Activated CD8-positive, alpha-beta T cell treated with anti-CD3 and anti-CD28 coated beads for 36 hours (primary cell): ENCODE measurements around the gene ZNF415. TPM values are rescaled to one million over a fixed set of nuclear protein-coding genes. Genes with fewer than 3 reads are reported as not detected.

Experiments
- ATAC-seq: fragments of 200-7000 bp; cut with Tn5 transposase; one replicate; pipeline ENCODE4 v1.10.0; 2021; ENCODE audit warnings: mild to moderate bottlenecking, moderate library complexity
- CTCF ChIA-PET: fragments of 350-600 bp; sonication (Branson Sonifier 250); formaldehyde crosslinking; loops from one replicate; lab custom pipeline; 2021; ENCODE audit warnings: antibody characterized with exemption; lab: Charles Lee
- POLR2A ChIA-PET: fragments of 350-600 bp; sonication (Branson Sonifier 250); formaldehyde crosslinking; loops from one replicate; lab custom pipeline; 2021; ENCODE audit warnings: antibody characterized with exemption; lab: Charles Lee
- DNase-seq: peaks from one replicate; pipeline ENCODE4 v3.0.0-alpha.2; 2020
- H3K27ac Mint-ChIP-seq: one replicate; pipeline ENCODE4 v1.8.0; 2021; ENCODE audit warnings: mild to moderate bottlenecking, mixed read lengths
- H3K27me3 Mint-ChIP-seq: one replicate; pipeline ENCODE4 v1.8.0; 2021; ENCODE audit warnings: mixed read lengths
- H3K36me3 Mint-ChIP-seq: one replicate; pipeline ENCODE4 v1.8.0; 2021; ENCODE audit warnings: low read depth, mixed read lengths
- H3K4me1 Mint-ChIP-seq: one replicate; pipeline ENCODE4 v1.8.0; 2021; ENCODE audit warnings: low read depth, mixed read lengths
- H3K4me3 Mint-ChIP-seq: one replicate; pipeline ENCODE4 v1.8.0; 2021; ENCODE audit warnings: mild to moderate bottlenecking, moderate library complexity, mixed read lengths
- H3K9me3 Mint-ChIP-seq: one replicate; pipeline ENCODE4 v1.8.0; 2021; ENCODE audit warnings: mixed read lengths
- intact Hi-C: fragments of 100-400 bp; cut with micrococcal nuclease; formaldehyde crosslinking; loops from one replicate; pipeline ENCODE4 v1.10.0; 2022
- total RNA-seq, 2 experiments: library from RNA; stranded (reverse); gene quantifications; one replicate each; pipeline ENCODE4 v1.2.3, GENCODE V29; 2021
- TF ChIP-seq, protein P1 (sequence below): fragments of 200-600 bp; IDR thresholded peaks from one replicate; pipeline ENCODE4 v1.8.0; 2022; ENCODE audit warnings: antibody characterized with exemption, mild to moderate bottlenecking

ZNF415 gene
- total RNA-seq, 2 experiments from 2014 or later = 3.1 to 3.7 TPM

DNA sequence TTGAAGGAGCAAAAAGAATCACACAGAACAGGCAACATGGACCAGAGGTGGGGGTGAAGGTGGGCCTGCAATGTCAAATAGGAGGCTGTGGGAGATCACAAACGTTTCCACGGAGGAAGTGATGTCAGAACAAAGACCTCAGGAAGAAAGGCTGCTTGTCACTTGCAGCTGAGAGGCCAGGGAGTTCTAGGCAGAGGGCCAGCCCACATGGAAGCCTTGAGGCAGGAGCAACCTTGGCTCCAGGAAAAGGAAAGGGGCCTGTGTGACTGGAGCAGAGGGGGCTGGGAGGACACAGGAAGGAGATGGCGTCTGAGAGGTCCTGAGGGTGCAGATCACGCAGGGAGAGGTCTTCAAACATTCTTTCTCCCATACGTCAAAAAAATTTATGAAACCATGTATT, 45.8 kb downstream of the ZNF415 start:
- peak overlapping the region; percentile 71 for H3K27ac Mint-ChIP-seq

DNA sequence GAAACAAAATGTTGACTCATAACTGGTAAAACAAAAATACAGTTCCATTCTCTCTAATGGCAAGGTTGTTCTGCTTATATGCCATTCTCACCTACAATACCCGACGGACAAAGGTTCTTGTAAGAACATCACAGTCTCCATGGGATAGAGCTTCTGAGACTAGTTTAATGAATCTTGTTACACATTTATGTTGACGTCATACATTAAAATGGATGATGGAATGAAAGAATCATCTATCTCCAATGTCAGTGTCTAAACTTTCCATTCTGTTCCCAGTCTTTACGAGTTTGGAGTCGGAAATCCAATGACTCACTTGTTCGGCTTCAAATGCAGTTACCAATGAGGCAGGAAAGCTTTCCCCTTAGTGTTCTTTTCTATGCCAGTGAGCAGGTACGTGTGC, 47.2 kb downstream of the ZNF415 start:
- intact Hi-C loops = no loop called here
- DNase-seq (no peak), ATAC-seq (no peak)
- H3K36me3 Mint-ChIP-seq = peaks cover 93% of the 10 kb centered on the region
- TF ChIP-seq, protein P1, sequence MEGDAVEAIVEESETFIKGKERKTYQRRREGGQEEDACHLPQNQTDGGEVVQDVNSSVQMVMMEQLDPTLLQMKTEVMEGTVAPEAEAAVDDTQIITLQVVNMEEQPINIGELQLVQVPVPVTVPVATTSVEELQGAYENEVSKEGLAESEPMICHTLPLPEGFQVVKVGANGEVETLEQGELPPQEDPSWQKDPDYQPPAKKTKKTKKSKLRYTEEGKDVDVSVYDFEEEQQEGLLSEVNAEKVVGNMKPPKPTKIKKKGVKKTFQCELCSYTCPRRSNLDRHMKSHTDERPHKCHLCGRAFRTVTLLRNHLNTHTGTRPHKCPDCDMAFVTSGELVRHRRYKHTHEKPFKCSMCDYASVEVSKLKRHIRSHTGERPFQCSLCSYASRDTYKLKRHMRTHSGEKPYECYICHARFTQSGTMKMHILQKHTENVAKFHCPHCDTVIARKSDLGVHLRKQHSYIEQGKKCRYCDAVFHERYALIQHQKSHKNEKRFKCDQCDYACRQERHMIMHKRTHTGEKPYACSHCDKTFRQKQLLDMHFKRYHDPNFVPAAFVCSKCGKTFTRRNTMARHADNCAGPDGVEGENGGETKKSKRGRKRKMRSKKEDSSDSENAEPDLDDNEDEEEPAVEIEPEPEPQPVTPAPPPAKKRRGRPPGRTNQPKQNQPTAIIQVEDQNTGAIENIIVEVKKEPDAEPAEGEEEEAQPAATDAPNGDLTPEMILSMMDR = no peak
- H3K27me3 Mint-ChIP-seq = no peaks in the 10 kb centered on the region
- CTCF ChIA-PET = no interaction called here
- H3K27ac Mint-ChIP-seq = no peak overlapping the region
- POLR2A ChIA-PET = interaction anchor here (0.6 kb wide), 1 partner anchor 978 kb away, joined by 3 read pairs; no protein-coding TSS in a partner anchor
- H3K4me3 Mint-ChIP-seq = no peak overlapping the region
- H3K4me1 Mint-ChIP-seq = peaks cover 9% of the 10 kb centered on the region
- peaks cover 23% of the 10 kb centered on the region for H3K9me3 Mint-ChIP-seq

More for the DNA sequence above, 45.8 kb downstream of the ZNF415 start:
- ChIA-PET POLR2A (interaction anchor here (0.6 to 1.4 kb wide), 2 partner anchors 15 to 97 kb away, joined by 3 to 4 read pairs; no protein-coding TSS in a partner anchor), CTCF (no interaction called here)
- DNase-seq = no peak
- no peak overlapping the region for H3K4me3 Mint-ChIP-seq
- H3K4me1 Mint-ChIP-seq = peaks cover 8% of the 10 kb centered on the region
- intact Hi-C loops = no loop called here
- TF ChIP-seq, protein P1 = no peak
- H3K36me3 Mint-ChIP-seq = peaks cover 90% of the 10 kb centered on the region
- ATAC-seq = no peak
- H3K27me3 Mint-ChIP-seq = no peaks in the 10 kb centered on the region
- peaks cover 9% of the 10 kb centered on the region for H3K9me3 Mint-ChIP-seq

DNA sequence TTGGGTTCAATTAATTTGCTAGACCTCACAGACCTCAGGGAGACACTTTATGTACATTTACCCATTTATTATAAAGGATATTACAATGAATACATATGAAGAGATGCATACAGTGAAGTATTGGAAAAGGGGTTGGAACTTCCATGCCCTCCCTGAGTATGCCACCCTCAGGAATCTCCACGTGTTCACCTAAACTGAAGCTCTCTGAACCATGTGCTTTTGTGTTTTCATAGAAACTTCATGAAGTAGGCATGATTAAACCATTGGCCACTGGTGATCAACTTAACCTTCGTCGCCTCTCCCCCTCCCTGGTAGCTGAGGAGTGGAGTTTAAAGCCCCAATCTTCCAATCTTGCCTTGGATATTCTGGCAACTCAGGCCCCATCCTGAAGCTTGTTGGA, 49.8 kb downstream of the ZNF415 start:
- DNase-seq = no peak
- intact Hi-C loops = no loop called here
- ChIA-PET CTCF (no interaction called here), POLR2A (no interaction called here)
- H3K4me1 Mint-ChIP-seq = peaks cover 11% of the 10 kb centered on the region
- H3K4me3 Mint-ChIP-seq = no peak overlapping the region
- TF ChIP-seq, protein P1 = no peak
- H3K27ac Mint-ChIP-seq = no peak overlapping the region
- H3K36me3 Mint-ChIP-seq = peaks cover 94% of the 10 kb centered on the region
- no peaks in the 10 kb centered on the region for H3K27me3 Mint-ChIP-seq
- no peak for ATAC-seq
- peaks cover 34% of the 10 kb centered on the region for H3K9me3 Mint-ChIP-seq

DNA sequence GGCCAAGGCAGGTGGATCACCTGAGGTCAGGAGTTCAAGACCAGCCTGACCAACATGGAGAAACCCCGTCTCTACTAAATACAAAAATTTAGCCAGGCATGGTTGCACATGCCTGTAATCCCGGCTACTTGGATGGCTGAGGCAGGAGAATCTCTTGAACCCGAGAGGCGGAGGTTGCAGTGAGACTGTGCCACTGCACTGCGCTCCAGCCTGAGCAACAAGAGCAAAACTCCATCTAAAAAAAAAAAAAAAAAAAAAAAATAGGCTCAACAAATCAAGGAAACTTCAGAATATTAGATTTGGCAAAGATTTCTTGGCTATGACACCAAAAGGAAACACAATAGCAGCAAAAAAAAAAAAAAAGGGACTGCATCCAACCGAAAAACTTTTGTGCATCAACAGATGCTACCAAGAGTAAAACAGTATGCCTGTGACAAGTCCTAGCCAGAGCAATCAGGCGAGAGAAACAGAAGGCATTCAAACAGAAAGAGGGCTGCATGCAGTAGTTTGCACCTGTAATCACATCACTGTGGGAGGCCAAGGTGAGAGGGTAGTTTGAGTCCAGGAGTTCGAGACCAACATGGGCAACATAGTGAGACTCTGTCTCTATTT, 53.3 kb downstream of the ZNF415 start:
- Mint-ChIP-seq H3K27me3 (no peaks in the 10 kb centered on the region), H3K4me3 (no peak overlapping the region), H3K9me3 (peaks cover 50% of the 10 kb centered on the region), H3K27ac (no peak overlapping the region), H3K4me1 (peaks cover 11% of the 10 kb centered on the region), H3K36me3 (peaks cover 97% of the 10 kb centered on the region)
- TF ChIP-seq, protein P1 = no peak
- ChIA-PET CTCF (no interaction called here), POLR2A (no interaction called here)
- ATAC-seq = no peak
- no peak for DNase-seq
- intact Hi-C loops = no loop called here

DNA sequence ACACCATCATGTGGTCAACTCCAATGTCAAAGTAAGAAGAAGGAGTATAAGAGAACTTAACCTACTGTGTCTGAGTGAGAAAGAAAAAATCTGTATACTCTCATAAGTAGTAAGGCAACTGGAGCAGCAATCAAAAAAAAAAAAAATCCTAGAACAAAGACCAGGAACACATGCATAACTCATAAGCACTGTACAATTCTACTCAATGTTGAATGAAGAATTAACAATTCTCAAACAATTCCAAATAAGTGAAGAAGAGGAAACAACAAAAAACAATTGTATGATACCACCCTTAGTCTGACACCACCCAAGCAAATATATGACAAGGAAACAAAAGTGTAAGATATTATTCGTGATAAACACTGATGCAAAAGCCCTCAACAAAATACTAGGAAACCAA, 54.0 kb downstream of the ZNF415 start:
- Mint-ChIP-seq H3K9me3 (peaks cover 53% of the 10 kb centered on the region), H3K4me3 (no peak overlapping the region), H3K27ac (no peak overlapping the region), H3K27me3 (no peaks in the 10 kb centered on the region), H3K4me1 (peaks cover 11% of the 10 kb centered on the region), H3K36me3 (peaks cover 96% of the 10 kb centered on the region)
- POLR2A ChIA-PET = no interaction called here
- CTCF ChIA-PET = no interaction called here
- DNase-seq = no peak
- no peak for ATAC-seq
- intact Hi-C loops = no loop called here
- TF ChIP-seq, protein P1 = no peak
